OCI-LY7 (cell line): ENCODE results near the gene PTPRS.

Experiments
- CTCF ChIP-seq: fragments of 200-600 bp; sonication (generic); conservative IDR thresholded peaks from 2 replicates; pipeline ENCODE4 v1.5.1; 2014; ENCODE audit warnings: mild to moderate bottlenecking, antibody characterized with exemption, low read length, moderate library complexity, mixed read lengths
- EZH2phosphoT487 ChIP-seq: fragments of 200-600 bp; sonication (generic); IDR thresholded peaks from 2 replicates; pipeline ENCODE4 v1.6.1; 2018; ENCODE audit warnings: low read depth, borderline replicate concordance, mild to moderate bottlenecking, mixed run types, antibody characterized with exemption, low read length, moderate library complexity, mixed read lengths

GRCh38 chr19:5352229-5352763 is 11.7 kb upstream of the PTPRS start:
- TF ChIP-seq CTCF (no peak), EZH2phosphoT487 (no peak)
